ENCODE measurements around the gene HSD11B2.
A peak's percentile ranks its signal among the peaks of the same experiment; 100 is the strongest.

The HSD11B2 gene

GRCh38 chr16:67445913-67446907 is 15.3 kb downstream of the HSD11B2 start:
- no peak overlapping the region for H3K4me3 ChIP-seq (ENCODE audit: low read depth, low read length)
- DNase-seq (ENCODE audit: low read depth), result no peak
- TF ChIP-seq CTCF (IDR thresholded peaks at IDR 0.05; ENCODE audit: control insufficient read depth, extremely low read depth, insufficient read depth), result no peak

DNA sequence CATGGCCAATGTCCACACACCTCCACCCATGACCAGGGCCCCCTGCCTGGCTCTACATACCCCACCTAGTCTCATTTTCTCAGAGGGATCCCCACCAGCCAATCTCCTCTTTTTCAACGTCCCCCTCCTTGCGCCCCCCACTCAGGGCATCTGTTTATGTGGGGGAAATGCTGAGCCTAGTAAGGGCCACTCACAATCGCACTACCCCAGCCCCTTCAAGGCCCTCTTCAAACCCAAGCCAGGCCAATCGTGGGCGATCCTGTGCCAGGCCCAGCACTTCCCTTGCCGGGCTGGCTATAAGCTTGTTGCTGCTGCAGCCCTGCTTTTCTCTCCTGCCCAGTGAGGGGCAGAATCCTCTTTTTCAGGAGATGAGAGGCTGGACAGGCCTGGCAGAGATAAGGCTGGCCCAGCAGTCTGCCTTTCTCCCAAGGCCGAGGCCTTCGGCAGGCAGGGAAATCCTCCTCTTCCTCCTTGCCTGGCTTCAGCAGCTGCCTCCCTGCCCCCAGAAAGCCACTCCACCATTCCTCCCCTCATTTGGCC is 16.1 kb downstream of the HSD11B2 start:
- H3K4me3 ChIP-seq (ENCODE audit: low read depth, low read length), result no peak overlapping the region

DNA sequence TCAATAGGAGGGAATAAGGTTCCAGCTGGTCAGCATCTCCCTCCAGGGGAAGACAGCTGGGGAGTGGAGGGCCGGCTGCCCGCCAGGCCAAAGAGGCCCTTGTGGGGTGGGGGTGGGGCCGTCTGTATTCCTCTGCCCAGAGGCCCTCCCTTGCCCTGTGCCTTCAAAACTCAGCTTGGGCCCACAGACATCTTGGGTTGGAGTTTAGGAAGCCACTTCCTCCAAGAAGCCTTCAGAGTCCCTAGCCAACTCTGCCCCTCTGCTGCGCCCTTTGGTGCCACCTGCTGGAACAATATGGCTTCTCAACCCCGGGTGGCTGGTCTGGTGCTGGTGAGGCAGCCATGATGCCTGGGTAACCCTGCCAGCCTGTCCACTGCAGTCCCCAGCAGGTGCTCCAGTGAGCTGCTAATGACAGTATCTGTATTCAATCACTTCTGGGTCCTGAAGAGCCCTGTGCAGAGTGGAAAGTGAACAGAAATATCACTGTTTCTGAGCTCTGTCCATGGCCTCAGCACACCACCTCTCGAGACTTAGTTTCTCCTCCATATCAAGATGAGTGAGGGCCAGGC is 16.7 kb downstream of the HSD11B2 start:
- no peak overlapping the region for H3K4me3 ChIP-seq (ENCODE audit: low read depth, low read length)
- peak; percentile 34 for TF ChIP-seq CTCF (IDR thresholded peaks at IDR 0.05; ENCODE audit: control insufficient read depth, extremely low read depth, insufficient read depth)
- DNase-seq (ENCODE audit: low read depth), result no peak

More for the DNA sequence above, 16.1 kb downstream of the HSD11B2 start:
- no peak for DNase-seq (ENCODE audit: low read depth)
- TF ChIP-seq CTCF (IDR thresholded peaks at IDR 0.05; ENCODE audit: control insufficient read depth, extremely low read depth, insufficient read depth), result no peak

GRCh38 chr16:67448580-67448979 is 17.7 kb downstream of the HSD11B2 start:
- no peak for DNase-seq (ENCODE audit: low read depth)
- TF ChIP-seq CTCF (IDR thresholded peaks at IDR 0.05; ENCODE audit: control insufficient read depth, extremely low read depth, insufficient read depth), result no peak
- H3K4me3 ChIP-seq (ENCODE audit: low read depth, low read length), result no peak overlapping the region

GRCh38 chr16:67449336-67449735 is 18.4 kb downstream of the HSD11B2 start:
- TF ChIP-seq CTCF (IDR thresholded peaks at IDR 0.05; ENCODE audit: control insufficient read depth, extremely low read depth, insufficient read depth), result no peak
- no peak overlapping the region for H3K4me3 ChIP-seq (ENCODE audit: low read depth, low read length)
- DNase-seq (ENCODE audit: low read depth), result no peak

DNA sequence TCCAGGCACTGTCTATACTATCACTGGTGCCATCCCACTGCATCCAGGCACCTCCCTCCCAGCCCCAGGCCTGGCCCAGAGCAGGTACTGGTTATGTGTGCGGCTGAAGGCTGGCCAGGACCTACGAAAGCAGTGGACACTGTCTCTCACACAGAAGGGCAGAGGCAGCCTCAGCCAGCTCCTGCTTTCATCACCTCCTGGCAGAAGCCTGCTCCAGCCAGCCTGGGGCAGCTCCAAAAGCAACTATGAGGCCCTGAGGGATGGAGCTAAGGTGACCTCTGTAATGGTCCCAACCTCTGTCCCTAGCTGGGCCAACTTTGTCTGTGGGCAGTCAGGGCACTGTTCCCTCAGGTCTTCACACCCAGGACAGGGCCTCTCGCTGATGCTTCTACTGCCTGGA is 18.8 kb downstream of the HSD11B2 start:
- H3K4me3 ChIP-seq (ENCODE audit: low read depth, low read length), result no peak overlapping the region
- no peak for TF ChIP-seq CTCF (IDR thresholded peaks at IDR 0.05; ENCODE audit: control insufficient read depth, extremely low read depth, insufficient read depth)

More for the DNA sequence above, 18.8 kb downstream of the HSD11B2 start:
- no peak for DNase-seq (ENCODE audit: low read depth)

All from LNCaP clone FGC (cell line).